Lung (tissue), 12 donors: ENCODE data around the gene XRCC1. TPM values are rescaled to one million over a fixed set of nuclear protein-coding genes. Genes with fewer than 3 reads are reported as not detected.
A peak's percentile ranks its signal among the peaks of the same experiment; 100 is the strongest.

Experiments used
- ATAC-seq: fragments of 200-7000 bp; cut with Tn5 transposase; one replicate; pipeline ENCODE4 v1.9.1; 2020; ENCODE audit warnings: moderate number of reproducible peaks; ENCODE audit not compliant: insufficient read depth, low FRiP score
- DNase-seq, 3 donors: peaks; one replicate each; pipeline ENCODE4 v3.0.0-alpha.2; 2013 to 2017
- H3K27ac ChIP-seq, 2 donors: one replicate each; pipeline ENCODE4 v1.5.1; 2013; ENCODE audit warnings: mild to moderate bottlenecking in 2 of 2, moderate library complexity in 2 of 2, control low read depth in 1 of 2, inconsistent platforms in 1 of 2, low read depth in 1 of 2, low read length in 1 of 2
- H3K27me3 ChIP-seq, 3 donors: one replicate each; pipeline ENCODE4 v1.5.1; 2013; ENCODE audit warnings: low read length in 2 of 3; ENCODE audit not compliant: control insufficient read depth in 3 of 3, insufficient read depth in 3 of 3
- H3K36me3 ChIP-seq, 4 donors: one replicate each; pipeline ENCODE4 v1.5.1; 2013; ENCODE audit warnings: low read length in 4 of 4, mild to moderate bottlenecking in 1 of 4, moderate library complexity in 1 of 4; ENCODE audit not compliant: control insufficient read depth in 4 of 4, insufficient read depth in 4 of 4
- H3K4me1 ChIP-seq, 5 donors: one replicate each; pipeline ENCODE4 v1.5.1; 2013; ENCODE audit warnings: low read length in 5 of 5, mild to moderate bottlenecking in 2 of 5, moderate library complexity in 1 of 5; ENCODE audit not compliant: control insufficient read depth in 5 of 5, insufficient read depth in 5 of 5
- H3K4me3 ChIP-seq: one replicate; pipeline ENCODE4 v1.5.1; 2013; ENCODE audit warnings: mild to moderate bottlenecking, control low read depth, moderate library complexity
- H3K9ac ChIP-seq, 2 donors: one replicate each; pipeline ENCODE4 v1.5.1; 2013; ENCODE audit warnings: low read length in 2 of 2, control low read depth in 1 of 2; ENCODE audit not compliant: insufficient read depth in 1 of 2
- H3K9me3 ChIP-seq, 4 donors: one replicate each; pipeline ENCODE4 v1.5.1; 2013; ENCODE audit warnings: low read length in 3 of 4, mild to moderate bottlenecking in 1 of 4, moderate library complexity in 1 of 4; ENCODE audit not compliant: control insufficient read depth in 4 of 4, insufficient read depth in 3 of 4
- CTCF ChIP-seq: IDR thresholded peaks from 2 replicates; pipeline ENCODE4 v1.5.1; 2012; ENCODE audit warnings: mild to moderate bottlenecking; ENCODE audit errors: control extremely low read depth, extremely low read depth
- WGBS, 2 donors: extraction: QIAGEN DNeasy Blood & Tissue Kit; methylation state at CpG; one replicate each; pipeline ENCODE4 v1.1.7; 2013; 5-methylcytosine and 5-hydroxymethylcytosine counted together
- polyA plus RNA-seq, 2 donors: library from polyadenylated mRNA; stranded (reverse); fragments of 200-250 nt; gene quantifications; one replicate each; pipeline ENCODE4 v1.2.1, GENCODE V29; 2013
- total RNA-seq, 2 donors: library from RNA; depleted of rRNA in 1 of 2; stranded (reverse); fragments of >200 nt in 1 of 2; gene quantifications; one replicate each; pipeline ENCODE4 v1.2.1, GENCODE V29; 2014 to 2021
- donor health status: control.
- donor health status: control.
- donor health status: Bipolar disorder and iron deficiency.
- donor health status: healthy.
- donor health status: DM: yes; HTN: yes; CAD: no.

XRCC1 gene
- total and polyA plus RNA-seq, 4 donors, result 15.4 to 32.2 (median 24.5) TPM

- no peak overlapping the region for H3K9ac ChIP-seq
- no peaks in the 10 kb centered on the region for H3K27me3 ChIP-seq
- 97% methylated on average over 15 of the region's 15 CpGs for WGBS, 2 donors
- peaks cover 0 to 1% (median 0%) of the 10 kb centered on the region in 4 donors for H3K9me3 ChIP-seq
- ATAC-seq (no peak), DNase-seq (no peak)
- peaks cover 10 to 37% (median 33%) of the 10 kb centered on the region in 4 donors for H3K36me3 ChIP-seq
- H3K27ac ChIP-seq, result no peak overlapping the region
- H3K4me1 ChIP-seq, result no peaks in the 10 kb centered on the region
- no peak overlapping the region for H3K4me3 ChIP-seq
- no peak for TF ChIP-seq CTCF
Measured at GRCh38 chr19:43554317-43554895, 20.9 kb downstream of the XRCC1 start.

- no peaks in the 10 kb centered on the region for H3K4me1 ChIP-seq
- H3K9me3 ChIP-seq, result peaks cover 0 to 1% (median 0%) of the 10 kb centered on the region in 4 donors
- H3K9ac ChIP-seq, result no peak overlapping the region
- ATAC-seq, result no peak
- peak in 1 of 3 donors; percentile 16 for DNase-seq
- no peak overlapping the region for H3K4me3 ChIP-seq
- TF ChIP-seq CTCF, result no peak
- WGBS, 2 donors, result 84 to 95% methylated on average over 4 of the region's 4 CpGs
- no peak overlapping the region for H3K27ac ChIP-seq
- H3K27me3 ChIP-seq, result no peaks in the 10 kb centered on the region
- peaks cover 10 to 37% (median 34%) of the 10 kb centered on the region in 4 donors for H3K36me3 ChIP-seq
Measured at GRCh38 chr19:43553656-43554055, 21.7 kb downstream of the XRCC1 start.

- no peak overlapping the region for H3K27ac ChIP-seq
- peaks cover 10 to 36% (median 32%) of the 10 kb centered on the region in 4 donors for H3K36me3 ChIP-seq
- no peaks in the 10 kb centered on the region for H3K27me3 ChIP-seq
- H3K9me3 ChIP-seq, result peaks cover 0 to 1% (median 0%) of the 10 kb centered on the region in 4 donors
- ATAC-seq (no peak), DNase-seq (peak; percentile 18 to 49 (median 28))
- WGBS, 2 donors, result 83 to 92% methylated on average over 3 of the region's 3 CpGs
- TF ChIP-seq CTCF, result no peak
- no peak overlapping the region for H3K9ac ChIP-seq
- H3K4me3 ChIP-seq, result no peak overlapping the region
- H3K4me1 ChIP-seq, result no peaks in the 10 kb centered on the region
Measured at GRCh38 chr19:43552616-43553015, 22.7 kb downstream of the XRCC1 start.

GRCh38 chr19:43552198-43552450, 23.2 kb downstream of the XRCC1 start:
- 89 to 95% methylated on average over 3 of the region's 3 CpGs for whole genome bisulfite sequencing, 2 donors
- no peak overlapping the region for H3K4me3 ChIP-seq
- H3K36me3 ChIP-seq, result peaks cover 10 to 36% (median 31%) of the 10 kb centered on the region in 4 donors
- no peak for DNase-seq
- no peak overlapping the region for H3K9ac ChIP-seq
- TF ChIP-seq CTCF, result no peak
- H3K27me3 ChIP-seq, result no peaks in the 10 kb centered on the region
- H3K27ac ChIP-seq, result no peak overlapping the region
- no peaks in the 10 kb centered on the region for H3K4me1 ChIP-seq
- no peak for ATAC-seq
- H3K9me3 ChIP-seq, result peaks cover 0 to 1% (median 0%) of the 10 kb centered on the region in 4 donors
